A549 (cell line): ENCODE results near the gene AKAP8L. TPM values are rescaled to one million over a fixed set of nuclear protein-coding genes. Genes with fewer than 3 reads are reported as not detected.

Experiments
- ATAC-seq, 2 experiments: fragments of 200-7000 bp in 1 of 2; fragments of >200 bp in 1 of 2; cut with Nextera tagmentation in 1 of 2; cut with Tn5 transposase in 1 of 2; 3 replicates each; pipeline versions ENCODE4 v1.8.0 to v1.9.1; 2018 to 2020; ENCODE audit warnings: mild to moderate bottlenecking in 1 of 2, moderate library complexity in 1 of 2
- CTCF ChIA-PET: fragments of 300-600 bp; sonication (Branson Sonifier 250); formaldehyde crosslinking; extraction: SDS; loops from one replicate; lab custom pipeline; 2021; ENCODE audit warnings: antibody characterized with exemption, inconsistent platforms; lab: Yijun Ruan, JAX
- POLR2A ChIA-PET: fragments of 350-600 bp; formaldehyde crosslinking; extraction: SDS; loops from one replicate; lab custom pipeline; 2021; ENCODE audit warnings: antibody characterized with exemption, inconsistent platforms; lab: Yijun Ruan, JAX
- DNase-seq, 2 experiments: peaks; one replicate each; pipeline versions ENCODE4 v3.0.0 to v3.0.0-alpha.2; 2011 to 2016; ENCODE audit warnings: low read depth in 1 of 2, low spot score in 1 of 2
- FAIRE-seq: peaks from 2 replicates; lab custom pipeline; 2011; peaks lifted over from hg19 to GRCh38; lab: Jason Lieb, UNC
- H3K27ac ChIP-seq, 2 experiments: fragments of >200 bp; sonication (Bioruptor Twin); formaldehyde crosslinking; 3 replicates each; pipeline ENCODE4 v1.5.1; 2016 to 2017
- H3K4me1 ChIP-seq: fragments of >200 bp; sonication (Bioruptor Twin); formaldehyde crosslinking; 3 replicates; pipeline ENCODE4 v1.6.1; 2016
- H3K4me2 ChIP-seq: fragments of >200 bp; sonication (Bioruptor Twin); formaldehyde crosslinking; 3 replicates; pipeline ENCODE4 v1.6.1; 2016
- H3K4me3 ChIP-seq: fragments of >200 bp; sonication (Bioruptor Twin); formaldehyde crosslinking; 3 replicates; pipeline ENCODE4 v1.5.1; 2016
- H3K9me3 ChIP-seq: fragments of >200 bp; sonication (Bioruptor Twin); formaldehyde crosslinking; 3 replicates; pipeline ENCODE4 v1.6.1; 2016
- BHLHE40 ChIP-seq: IDR thresholded peaks from 2 replicates; pipeline ENCODE4 v1.6.1; 2012; ENCODE audit warnings: low read depth, low read length, inconsistent platforms
- CEBPB ChIP-seq, 2 experiments: fragments of >200 bp in 1 of 2; sonication (Bioruptor Twin) in 1 of 2; formaldehyde crosslinking in 1 of 2; IDR thresholded peaks; 2 replicates each; pipeline ENCODE4 v1.6.1; 2012 to 2016
- EP300 ChIP-seq, 2 experiments: fragments of >200 bp; sonication (Bioruptor Twin); formaldehyde crosslinking; IDR thresholded peaks; 2 replicates in 1 of 2; 3 replicates in 1 of 2; pipeline ENCODE4 v1.6.1; 2016 to 2017
- GATA3 ChIP-seq: IDR thresholded peaks from 2 replicates; pipeline ENCODE4 v1.6.1; 2012; ENCODE audit warnings: borderline replicate concordance
- HDAC2 ChIP-seq: fragments of 200-600 bp; sonication (generic); IDR thresholded peaks from 2 replicates; pipeline ENCODE4 v1.6.1; 2016
- JUN ChIP-seq, 2 experiments: fragments of >200 bp; sonication (Bioruptor Twin); formaldehyde crosslinking; IDR thresholded peaks; 2 replicates in 1 of 2; 3 replicates in 1 of 2; pipeline ENCODE4 v1.6.1; 2016 to 2017
- JUNB ChIP-seq: fragments of >200 bp; sonication (Bioruptor Twin); formaldehyde crosslinking; IDR thresholded peaks from 2 replicates; pipeline ENCODE4 v1.6.1; 2016
- KDM1A ChIP-seq: fragments of 200-600 bp; sonication (generic); IDR thresholded peaks from 2 replicates; pipeline ENCODE4 v1.6.1; 2016; ENCODE audit warnings: low read depth, mild to moderate bottlenecking
- KDM5A ChIP-seq: fragments of 200-600 bp; sonication (generic); IDR thresholded peaks from 2 replicates; pipeline ENCODE4 v1.6.1; 2016; ENCODE audit warnings: antibody characterized with exemption, mild to moderate bottlenecking
- NFE2L2 ChIP-seq: fragments of 150-350 bp; conservative IDR thresholded peaks from 2 replicates; pipeline ENCODE4 v1.6.1; 2014; ENCODE audit warnings: low read length
- PHF8 ChIP-seq: fragments of 200-600 bp; sonication (generic); IDR thresholded peaks from 2 replicates; pipeline ENCODE4 v1.6.1; 2016; ENCODE audit warnings: low read depth, mild to moderate bottlenecking, antibody characterized with exemption, moderate library complexity, borderline replicate concordance
- RAD21 ChIP-seq, 2 experiments: fragments of >200 bp in 1 of 2; sonication (Bioruptor Twin) in 1 of 2; formaldehyde crosslinking in 1 of 2; IDR thresholded peaks in 1 of 2; conservative IDR thresholded peaks in 1 of 2; 2 replicates in 1 of 2; 3 replicates in 1 of 2; pipeline ENCODE4 v1.6.1; 2012 to 2018; ENCODE audit warnings: inconsistent platforms in 1 of 2
- RCOR1 ChIP-seq: fragments of 150-350 bp; IDR thresholded peaks from 2 replicates; pipeline ENCODE4 v1.6.1; 2014; ENCODE audit warnings: antibody characterized with exemption, low read length, low read depth
- RNF2 ChIP-seq: fragments of 200-600 bp; sonication (generic); IDR thresholded peaks from 2 replicates; pipeline ENCODE4 v1.6.1; 2016; ENCODE audit warnings: low read depth, mild to moderate bottlenecking, antibody characterized with exemption, moderate library complexity, borderline replicate concordance
- SREBF2 ChIP-seq: fragments of 450-650 bp; IDR thresholded peaks from 2 replicates; pipeline ENCODE4 v1.6.1; 2014; ENCODE audit warnings: mild to moderate bottlenecking, moderate library complexity
- ZC3H11A ChIP-seq: fragments of 450-650 bp; IDR thresholded peaks from 2 replicates; pipeline ENCODE4 v1.6.1; 2014; ENCODE audit warnings: antibody characterized with exemption, mild to moderate bottlenecking
- ZFP36 ChIP-seq: fragments of 450-650 bp; IDR thresholded peaks from 2 replicates; pipeline ENCODE4 v1.6.1; 2014; ENCODE audit warnings: borderline replicate concordance; ENCODE audit not compliant: partially characterized antibody
- ZNF302 ChIP-seq: fragments of 250-450 bp; sonication (Bioruptor Pico); IDR thresholded peaks from 2 replicates; pipeline ENCODE4 v1.9.0; 2021; ENCODE audit warnings: inconsistent platforms, mild to moderate bottlenecking, moderate library complexity
- ZSCAN20 ChIP-seq: fragments of 250-450 bp; sonication (Bioruptor Pico); IDR thresholded peaks from 2 replicates; pipeline ENCODE4 v1.8.0; 2022; ENCODE audit warnings: mild to moderate bottlenecking, moderate library complexity
- WGBS: methylation state at CpG from one replicate; pipeline ENCODE4 v1.1.6; 2017; ENCODE audit errors: missing lambda C conversion rate; 5-methylcytosine and 5-hydroxymethylcytosine counted together
- polyA plus RNA-seq, 4 experiments: library from polyadenylated mRNA; depleted of rRNA in 3 of 4; stranded (reverse); fragments of >200 nt; fragmentation: RNase III in 1 of 4; extraction: RNeasy Plus Mini Kit Qiagen cat#74134 plus additional on column Dnase treatment in 1 of 4; gene quantifications; 2 replicates in 3 of 4; 3 replicates in 1 of 4; pipeline ENCODE4 v1.2.3, GENCODE V29; 2011 to 2017
- TF ChIP-seq, protein P1 (sequence below): IDR thresholded peaks from 2 replicates; pipeline ENCODE4 v1.6.1; 2012; ENCODE audit warnings: low read depth, borderline replicate concordance
- TF ChIP-seq, protein P2 (sequence below): IDR thresholded peaks from 2 replicates; pipeline ENCODE4 v1.6.1; 2012
- TF ChIP-seq, protein P3 (sequence below): fragments of >200 bp; sonication (Bioruptor Twin); formaldehyde crosslinking; IDR thresholded peaks from 3 replicates; pipeline ENCODE4 v1.5.1; 2016
- TF ChIP-seq, protein P4 (sequence below): fragments of 150-350 bp; IDR thresholded peaks from 2 replicates; pipeline ENCODE4 v1.6.1; 2014; ENCODE audit warnings: low read depth, mild to moderate bottlenecking, low read length

The AKAP8L gene
- polyA plus RNA-seq, 2 of the 4 experiments (the other 2 are of a cell fraction): 28.4 to 42.9 TPM

DNA sequence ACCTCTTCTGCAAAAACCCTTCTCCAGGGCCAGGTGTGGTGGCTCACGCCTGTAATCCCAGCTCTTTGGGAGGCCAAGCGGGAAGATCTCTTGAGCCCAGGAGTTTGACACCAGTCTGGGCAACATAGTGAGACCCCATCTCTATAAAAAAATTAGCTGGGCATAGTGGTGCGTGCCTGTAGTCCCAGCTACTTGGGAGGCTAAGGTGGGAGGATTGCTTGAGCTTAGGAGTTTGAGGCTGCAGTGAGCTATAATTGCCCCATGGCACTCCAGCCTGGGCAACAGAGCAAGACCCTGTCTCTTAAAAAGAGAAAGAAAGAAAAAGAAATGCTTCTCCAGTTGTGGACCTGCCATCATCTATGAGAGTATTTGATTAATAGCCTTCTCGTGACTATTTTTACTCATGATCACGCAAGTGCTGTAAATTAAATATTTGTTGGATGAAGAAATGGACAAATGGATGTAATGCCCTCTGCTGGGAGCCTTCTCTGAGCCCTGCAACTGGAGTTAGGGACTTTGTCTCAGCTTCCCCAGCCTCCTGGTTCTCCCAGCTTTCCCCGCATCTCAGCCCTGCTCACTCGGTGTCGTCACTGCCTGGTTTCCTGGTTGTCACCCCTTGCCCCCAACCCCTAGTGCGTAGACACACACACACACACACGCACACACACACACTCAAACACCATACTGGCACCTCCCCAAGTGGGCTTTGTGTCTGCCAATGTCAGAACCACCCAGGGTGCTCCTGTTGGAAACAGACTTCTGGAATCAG is 18.8 kb upstream of the AKAP8L start:
- Histone ChIP-seq H3K9me3 (no peaks in the 10 kb centered on the region), H3K4me1 (0 out of 3 replicates have a peak, but pooled peaks cover 3% of the 10 kb centered on the region), H3K4me3 (no peak overlapping the region), H3K27ac (no peak overlapping the region), H3K4me2 (no peak overlapping the region)
- ChIA-PET POLR2A (no interaction called here), CTCF (interaction anchor here (1.9 to 2.3 kb wide), 2 partner anchors 16 to 120 kb away, joined by 6 to 7 read pairs; no protein-coding TSS in a partner anchor)
- TF ChIP-seq NFE2L2 (no peak), JUN (IDR thresholded peaks at IDR 0.05) (no peak), ZFP36 (no peak), RNF2 (no peak), JUNB (no peak), HDAC2 (no peak), ZNF302 (CRISPR knock-in tag) (no peak), PHF8 (no peak), RCOR1 (no peak), EP300 (IDR thresholded peaks at IDR 0.05) (no peak), SREBF2 (no peak)
- TF ChIP-seq, protein P1, sequence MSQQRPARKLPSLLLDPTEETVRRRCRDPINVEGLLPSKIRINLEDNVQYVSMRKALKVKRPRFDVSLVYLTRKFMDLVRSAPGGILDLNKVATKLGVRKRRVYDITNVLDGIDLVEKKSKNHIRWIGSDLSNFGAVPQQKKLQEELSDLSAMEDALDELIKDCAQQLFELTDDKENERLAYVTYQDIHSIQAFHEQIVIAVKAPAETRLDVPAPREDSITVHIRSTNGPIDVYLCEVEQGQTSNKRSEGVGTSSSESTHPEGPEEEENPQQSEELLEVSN: no peak
- TF ChIP-seq, protein P2, sequence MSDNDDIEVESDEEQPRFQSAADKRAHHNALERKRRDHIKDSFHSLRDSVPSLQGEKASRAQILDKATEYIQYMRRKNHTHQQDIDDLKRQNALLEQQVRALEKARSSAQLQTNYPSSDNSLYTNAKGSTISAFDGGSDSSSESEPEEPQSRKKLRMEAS: no peak
- TF ChIP-seq, protein P3, sequence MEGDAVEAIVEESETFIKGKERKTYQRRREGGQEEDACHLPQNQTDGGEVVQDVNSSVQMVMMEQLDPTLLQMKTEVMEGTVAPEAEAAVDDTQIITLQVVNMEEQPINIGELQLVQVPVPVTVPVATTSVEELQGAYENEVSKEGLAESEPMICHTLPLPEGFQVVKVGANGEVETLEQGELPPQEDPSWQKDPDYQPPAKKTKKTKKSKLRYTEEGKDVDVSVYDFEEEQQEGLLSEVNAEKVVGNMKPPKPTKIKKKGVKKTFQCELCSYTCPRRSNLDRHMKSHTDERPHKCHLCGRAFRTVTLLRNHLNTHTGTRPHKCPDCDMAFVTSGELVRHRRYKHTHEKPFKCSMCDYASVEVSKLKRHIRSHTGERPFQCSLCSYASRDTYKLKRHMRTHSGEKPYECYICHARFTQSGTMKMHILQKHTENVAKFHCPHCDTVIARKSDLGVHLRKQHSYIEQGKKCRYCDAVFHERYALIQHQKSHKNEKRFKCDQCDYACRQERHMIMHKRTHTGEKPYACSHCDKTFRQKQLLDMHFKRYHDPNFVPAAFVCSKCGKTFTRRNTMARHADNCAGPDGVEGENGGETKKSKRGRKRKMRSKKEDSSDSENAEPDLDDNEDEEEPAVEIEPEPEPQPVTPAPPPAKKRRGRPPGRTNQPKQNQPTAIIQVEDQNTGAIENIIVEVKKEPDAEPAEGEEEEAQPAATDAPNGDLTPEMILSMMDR: no peak
- TF ChIP-seq, protein P4, sequence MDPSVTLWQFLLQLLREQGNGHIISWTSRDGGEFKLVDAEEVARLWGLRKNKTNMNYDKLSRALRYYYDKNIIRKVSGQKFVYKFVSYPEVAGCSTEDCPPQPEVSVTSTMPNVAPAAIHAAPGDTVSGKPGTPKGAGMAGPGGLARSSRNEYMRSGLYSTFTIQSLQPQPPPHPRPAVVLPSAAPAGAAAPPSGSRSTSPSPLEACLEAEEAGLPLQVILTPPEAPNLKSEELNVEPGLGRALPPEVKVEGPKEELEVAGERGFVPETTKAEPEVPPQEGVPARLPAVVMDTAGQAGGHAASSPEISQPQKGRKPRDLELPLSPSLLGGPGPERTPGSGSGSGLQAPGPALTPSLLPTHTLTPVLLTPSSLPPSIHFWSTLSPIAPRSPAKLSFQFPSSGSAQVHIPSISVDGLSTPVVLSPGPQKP: no peak
- FAIRE-seq (no peak), DNase-seq (no peak), ATAC-seq (no peak)
- 50% methylated on average over 5 of the region's 10 CpGs for WGBS

DNA sequence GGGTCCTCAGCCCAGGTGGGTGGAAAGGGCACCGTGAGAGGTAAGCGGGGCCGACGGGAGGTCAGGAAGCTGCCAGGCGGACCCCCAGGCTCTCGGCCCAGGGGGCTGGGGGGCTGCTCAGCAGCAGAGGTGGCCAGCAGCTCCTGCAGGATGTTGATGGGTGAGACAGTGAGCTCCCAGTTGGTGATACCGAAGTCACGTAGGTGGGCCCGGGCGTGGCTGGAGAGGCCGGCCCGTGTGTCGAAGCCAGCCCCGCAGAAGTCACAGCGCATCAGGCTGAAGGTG is 18.0 kb upstream of the AKAP8L start:
- FAIRE-seq (no peak), ATAC-seq (no peak)

DNA sequence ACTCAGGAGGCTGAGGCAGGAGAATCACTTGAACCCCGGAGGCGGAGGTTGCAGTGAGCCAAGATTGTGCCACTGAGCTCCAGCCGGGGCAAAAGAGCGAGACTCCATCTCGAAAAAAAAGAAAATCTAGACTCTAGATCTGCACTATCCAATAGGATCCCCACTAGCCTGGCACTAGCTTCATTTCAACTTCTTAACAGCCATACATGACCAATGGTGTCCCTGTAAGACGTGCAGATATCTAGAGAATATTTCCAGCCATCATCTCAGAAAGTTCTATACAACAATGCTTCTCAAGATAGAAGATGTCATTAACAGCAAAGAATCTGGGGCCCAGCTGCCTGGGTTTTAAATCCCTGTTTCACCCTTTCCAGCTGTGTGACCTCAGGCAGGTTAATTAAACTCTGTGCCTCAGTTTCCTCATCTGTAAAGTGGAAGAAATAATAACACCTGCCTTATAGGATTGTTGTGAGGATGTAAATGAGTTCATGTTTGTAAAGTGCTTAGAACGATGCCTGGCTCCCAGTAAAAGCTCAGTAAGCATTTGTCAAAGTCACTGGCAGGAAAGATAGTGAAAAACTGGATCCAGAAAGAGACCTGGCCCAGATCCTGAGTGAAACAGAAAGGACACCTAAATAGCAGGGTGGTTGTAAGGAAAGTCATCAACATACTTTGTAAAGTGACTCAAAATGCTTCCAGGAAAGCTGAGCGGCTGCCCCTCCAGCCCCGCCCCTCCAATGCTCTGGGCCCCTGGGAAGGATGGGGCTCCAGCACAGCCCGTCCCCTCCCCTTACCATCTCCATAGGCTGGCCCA is 17.4 kb upstream of the AKAP8L start:
- Histone ChIP-seq H3K4me3 (no peak overlapping the region), H3K27ac (no peak overlapping the region), H3K4me1 (peaks cover 8% of the 10 kb centered on the region; the same call in 1 of the 3 replicates), H3K4me2 (no peak overlapping the region), H3K9me3 (no peaks in the 10 kb centered on the region)
- TF ChIP-seq, protein P4: no peak
- TF ChIP-seq JUNB (no peak), RNF2 (no peak), JUN (IDR thresholded peaks at IDR 0.05) (no peak), ZC3H11A (no peak), KDM1A (no peak), BHLHE40 (no peak), KDM5A (no peak), CEBPB (IDR thresholded peaks at IDR 0.05) (no peak), ZSCAN20 (CRISPR knock-in tag) (no peak), RAD21 (conservative IDR thresholded peaks at IDR 0.05 in 1 of 2, IDR thresholded peaks at IDR 0.05 in 1 of 2) (no peak)
- TF ChIP-seq, protein P1: no peak
- TF ChIP-seq, protein P2: no peak
- FAIRE-seq (no peak), ATAC-seq (no peak), DNase-seq (no peak)
- 83% methylated on average over 9 of the region's 10 CpGs for WGBS
- POLR2A ChIA-PET: interaction anchor here (1.4 kb wide), 1 partner anchor 18 kb away, joined by 6 read pairs; the partner anchor contains the start of gene AKAP8L
- CTCF ChIA-PET: interaction anchor here (1.9 to 2.3 kb wide), 2 partner anchors 15 to 121 kb away, joined by 6 to 7 read pairs; no protein-coding TSS in a partner anchor

More for the DNA sequence above, 18.0 kb upstream of the AKAP8L start:
- ChIA-PET CTCF (interaction anchor here (1.9 to 2.3 kb wide), 2 partner anchors 16 to 120 kb away, joined by 6 to 7 read pairs; no protein-coding TSS in a partner anchor), POLR2A (interaction anchor here (1.4 kb wide), 1 partner anchor 18 kb away, joined by 6 read pairs; the partner anchor contains the start of gene AKAP8L)
- H3K4me1 ChIP-seq: 0 out of 3 replicates have a peak, but pooled peaks cover 3% of the 10 kb centered on the region
- WGBS: 60% methylated on average over 1 of the region's 15 CpGs
- H3K9me3 ChIP-seq: no peaks in the 10 kb centered on the region
- no peak overlapping the region for H3K4me3 ChIP-seq
- H3K4me2 ChIP-seq: no peak overlapping the region
- no peak for DNase-seq
- TF ChIP-seq RAD21 (conservative IDR thresholded peaks at IDR 0.05 in 1 of 2, IDR thresholded peaks at IDR 0.05 in 1 of 2) (no peak), JUN (IDR thresholded peaks at IDR 0.05) (no peak), RNF2 (no peak), ZFP36 (no peak), GATA3 (no peak)
- no peak overlapping the region for H3K27ac ChIP-seq
